GM12872 (cell line): ENCODE data around the gene AAK1.

ENCODE experiments used
- TF ChIP-seq, protein P1 (sequence below): IDR thresholded peaks from 3 replicates; pipeline ENCODE4 v1.5.1; 2011; ENCODE audit warnings: low read depth, mild to moderate bottlenecking, low read length, moderate library complexity; ENCODE audit not compliant: insufficient read depth

Gene AAK1

DNA sequence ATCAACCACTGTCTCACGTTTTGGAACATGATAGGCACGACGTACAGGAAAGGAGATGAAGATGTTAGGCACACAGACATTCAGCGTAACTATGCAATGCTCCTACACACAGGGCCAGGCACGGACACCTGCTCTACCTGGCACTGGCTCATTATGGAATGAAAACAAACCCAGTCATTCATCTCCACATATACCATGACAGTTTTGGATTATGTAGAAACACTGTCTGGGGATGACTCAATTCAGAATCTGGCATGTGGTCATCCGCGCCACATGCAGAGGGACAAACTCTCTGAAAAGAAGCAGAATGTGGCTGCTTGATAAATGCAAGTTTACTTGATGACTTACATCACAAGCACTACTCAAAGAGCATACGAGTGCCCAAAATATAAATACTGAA, 176.8 kb downstream of the AAK1 start:
- TF ChIP-seq, protein P1, sequence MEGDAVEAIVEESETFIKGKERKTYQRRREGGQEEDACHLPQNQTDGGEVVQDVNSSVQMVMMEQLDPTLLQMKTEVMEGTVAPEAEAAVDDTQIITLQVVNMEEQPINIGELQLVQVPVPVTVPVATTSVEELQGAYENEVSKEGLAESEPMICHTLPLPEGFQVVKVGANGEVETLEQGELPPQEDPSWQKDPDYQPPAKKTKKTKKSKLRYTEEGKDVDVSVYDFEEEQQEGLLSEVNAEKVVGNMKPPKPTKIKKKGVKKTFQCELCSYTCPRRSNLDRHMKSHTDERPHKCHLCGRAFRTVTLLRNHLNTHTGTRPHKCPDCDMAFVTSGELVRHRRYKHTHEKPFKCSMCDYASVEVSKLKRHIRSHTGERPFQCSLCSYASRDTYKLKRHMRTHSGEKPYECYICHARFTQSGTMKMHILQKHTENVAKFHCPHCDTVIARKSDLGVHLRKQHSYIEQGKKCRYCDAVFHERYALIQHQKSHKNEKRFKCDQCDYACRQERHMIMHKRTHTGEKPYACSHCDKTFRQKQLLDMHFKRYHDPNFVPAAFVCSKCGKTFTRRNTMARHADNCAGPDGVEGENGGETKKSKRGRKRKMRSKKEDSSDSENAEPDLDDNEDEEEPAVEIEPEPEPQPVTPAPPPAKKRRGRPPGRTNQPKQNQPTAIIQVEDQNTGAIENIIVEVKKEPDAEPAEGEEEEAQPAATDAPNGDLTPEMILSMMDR, result no peak

DNA sequence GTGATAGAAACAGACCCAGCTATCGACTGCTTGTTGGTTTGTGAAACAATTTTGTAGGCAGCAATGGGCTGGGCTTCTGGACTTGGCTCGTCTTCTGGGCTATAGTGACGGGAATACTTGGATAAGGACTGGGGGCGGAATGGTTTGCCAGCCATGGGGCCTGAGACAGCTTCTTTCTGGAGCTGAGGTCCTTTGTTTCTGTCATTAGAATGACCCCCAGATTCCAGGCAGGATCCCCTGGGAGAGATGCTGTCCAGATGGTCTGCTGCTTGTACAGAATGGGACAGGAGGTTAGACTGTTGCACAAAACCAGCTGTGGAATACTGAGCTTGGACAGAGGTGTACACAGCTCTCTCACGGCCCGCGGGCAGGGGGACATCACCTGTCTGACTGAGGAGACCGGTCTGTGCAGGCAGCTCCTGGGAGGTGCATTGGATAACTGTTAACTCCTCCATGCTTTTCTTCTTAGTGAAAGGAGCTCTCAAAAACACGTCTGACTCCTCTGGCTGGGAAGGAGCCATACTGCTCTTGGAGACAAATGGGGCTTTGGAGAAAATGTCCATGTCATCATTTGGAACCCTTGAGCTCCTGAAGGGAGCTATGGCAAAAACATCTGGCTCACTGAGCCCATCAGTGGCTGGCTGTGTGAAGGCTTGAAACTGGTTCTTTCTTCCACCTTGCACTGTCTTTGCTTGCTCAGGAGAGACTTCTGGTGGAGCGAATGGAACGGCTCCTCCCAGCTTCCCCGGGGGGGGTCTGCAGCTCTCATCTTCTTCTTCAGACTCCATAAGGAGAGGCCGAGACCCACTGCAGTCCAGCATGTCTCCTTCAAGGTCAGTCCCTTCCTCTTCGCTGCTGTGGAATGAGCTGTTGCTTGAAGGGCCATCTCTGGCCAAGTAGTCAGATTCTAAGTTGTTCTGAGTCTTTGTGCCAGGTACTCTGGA, 177.8 kb downstream of the AAK1 start:
- TF ChIP-seq, protein P1, result no peak

DNA sequence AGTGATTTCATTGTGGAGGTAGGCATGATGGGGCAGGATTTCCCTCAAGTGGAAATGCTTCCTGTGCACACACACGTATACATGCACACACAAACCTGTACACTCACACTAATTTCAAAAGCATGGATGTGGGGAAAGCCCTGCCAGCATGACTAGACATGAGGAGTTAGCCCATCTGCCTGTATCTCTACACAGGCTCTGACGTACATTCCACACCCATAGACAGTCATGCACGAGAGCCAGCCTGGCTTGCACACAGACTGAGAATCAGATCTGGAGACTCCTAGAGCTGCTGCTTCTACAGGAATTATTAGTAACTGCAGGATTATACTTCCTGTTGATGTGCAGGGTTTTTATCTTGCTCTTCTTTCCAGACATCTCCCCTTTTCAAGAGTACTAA, 179.0 kb downstream of the AAK1 start:
- TF ChIP-seq, protein P1, result no peak

DNA sequence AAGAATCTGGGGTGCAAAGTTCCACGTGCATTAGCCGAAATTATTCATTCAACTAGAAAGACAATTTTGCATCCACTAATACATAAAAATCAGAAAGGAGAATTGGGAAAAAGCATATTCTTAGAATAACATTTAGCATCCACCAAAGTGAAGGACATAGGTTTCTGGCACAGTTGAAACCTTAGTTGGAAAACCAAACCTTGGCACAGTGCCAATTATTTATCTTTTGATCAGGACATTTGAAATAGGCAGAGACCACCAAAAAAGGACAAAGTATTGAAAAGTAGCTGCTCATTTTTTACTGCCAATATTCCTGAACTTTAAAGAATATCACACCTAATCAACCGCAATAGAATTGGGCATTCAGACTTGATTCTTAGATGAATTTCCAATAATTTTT, 180.8 kb downstream of the AAK1 start:
- TF ChIP-seq, protein P1, result no peak

DNA sequence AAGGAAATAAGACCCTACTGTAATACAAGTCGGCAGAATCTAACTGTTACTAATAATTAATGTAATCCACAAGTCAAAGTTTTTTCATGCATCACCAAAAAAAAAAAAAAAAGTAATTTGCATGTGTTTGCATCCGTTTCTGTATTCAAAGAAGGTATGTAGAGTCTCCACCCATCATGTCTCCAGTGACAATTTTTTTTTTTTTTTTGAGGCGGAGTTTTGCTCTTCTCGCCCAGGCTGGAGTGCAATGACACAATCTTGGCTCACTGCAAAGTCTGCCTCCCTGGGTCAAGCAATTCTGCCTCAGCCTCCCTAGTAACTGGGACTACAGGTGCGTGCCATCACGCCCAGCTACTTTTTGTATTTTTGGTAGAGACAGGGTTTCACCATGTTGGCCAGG, 182.1 kb downstream of the AAK1 start:
- TF ChIP-seq, protein P1, result no peak

DNA sequence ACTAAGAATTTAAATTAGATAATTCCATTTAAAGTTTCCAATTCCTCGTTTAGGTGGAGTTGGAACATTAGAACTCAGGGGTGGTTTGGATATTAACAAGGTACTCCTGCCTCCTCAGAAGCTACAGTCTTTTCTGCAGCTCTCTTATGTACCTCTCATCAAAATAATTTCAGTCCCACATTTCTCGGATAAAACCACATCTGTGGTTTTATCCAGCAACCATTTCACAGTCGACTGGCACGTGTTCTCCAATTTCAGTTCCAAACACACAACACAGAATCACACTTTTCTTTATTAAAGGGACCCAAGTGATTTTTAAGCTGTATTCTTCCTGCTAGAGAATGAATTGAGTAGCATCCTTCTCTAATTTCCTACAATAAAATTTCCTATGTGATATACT, 183.6 kb downstream of the AAK1 start:
- TF ChIP-seq, protein P1, result no peak

DNA sequence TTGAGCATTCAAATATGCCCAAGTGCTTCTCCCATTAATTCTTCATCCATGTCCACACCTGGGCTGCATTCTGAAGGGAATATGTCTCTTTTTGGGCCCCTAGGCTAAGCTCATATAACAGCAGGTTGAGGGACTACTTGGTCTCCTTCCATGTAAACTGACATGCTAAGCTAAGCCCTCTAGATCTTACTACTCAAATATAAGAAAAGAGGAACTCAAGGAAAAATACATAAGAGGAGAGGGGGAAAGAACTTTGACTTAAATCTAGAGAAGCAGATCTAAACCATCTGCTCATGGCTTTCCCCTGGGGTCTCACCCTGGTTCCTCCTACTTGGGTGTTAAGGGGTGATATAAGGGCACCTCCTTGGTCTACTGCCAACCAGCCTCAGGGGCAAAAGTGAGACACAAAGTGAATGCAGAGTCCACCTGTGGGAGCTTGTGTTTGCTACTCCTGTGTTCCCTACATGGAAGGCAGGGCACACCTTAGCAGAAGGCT, 186.5 kb downstream of the AAK1 start:
- TF ChIP-seq, protein P1, result no peak
